ENCODE results near the gene APOBEC3H.

Gene APOBEC3H

GRCh38 chr22:39134366-39135091 is 37.5 kb downstream of the APOBEC3H start:
- DNase-seq (ENCODE audit: low read depth) = no peak
- no peak overlapping the region for H3K4me3 ChIP-seq (ENCODE audit: low read depth, low read length)
- TF ChIP-seq, protein P1, sequence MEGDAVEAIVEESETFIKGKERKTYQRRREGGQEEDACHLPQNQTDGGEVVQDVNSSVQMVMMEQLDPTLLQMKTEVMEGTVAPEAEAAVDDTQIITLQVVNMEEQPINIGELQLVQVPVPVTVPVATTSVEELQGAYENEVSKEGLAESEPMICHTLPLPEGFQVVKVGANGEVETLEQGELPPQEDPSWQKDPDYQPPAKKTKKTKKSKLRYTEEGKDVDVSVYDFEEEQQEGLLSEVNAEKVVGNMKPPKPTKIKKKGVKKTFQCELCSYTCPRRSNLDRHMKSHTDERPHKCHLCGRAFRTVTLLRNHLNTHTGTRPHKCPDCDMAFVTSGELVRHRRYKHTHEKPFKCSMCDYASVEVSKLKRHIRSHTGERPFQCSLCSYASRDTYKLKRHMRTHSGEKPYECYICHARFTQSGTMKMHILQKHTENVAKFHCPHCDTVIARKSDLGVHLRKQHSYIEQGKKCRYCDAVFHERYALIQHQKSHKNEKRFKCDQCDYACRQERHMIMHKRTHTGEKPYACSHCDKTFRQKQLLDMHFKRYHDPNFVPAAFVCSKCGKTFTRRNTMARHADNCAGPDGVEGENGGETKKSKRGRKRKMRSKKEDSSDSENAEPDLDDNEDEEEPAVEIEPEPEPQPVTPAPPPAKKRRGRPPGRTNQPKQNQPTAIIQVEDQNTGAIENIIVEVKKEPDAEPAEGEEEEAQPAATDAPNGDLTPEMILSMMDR (IDR thresholded peaks at IDR 0.05; ENCODE audit: insufficient read depth, low read depth, low read length, missing control alignments) = no peak

DNA sequence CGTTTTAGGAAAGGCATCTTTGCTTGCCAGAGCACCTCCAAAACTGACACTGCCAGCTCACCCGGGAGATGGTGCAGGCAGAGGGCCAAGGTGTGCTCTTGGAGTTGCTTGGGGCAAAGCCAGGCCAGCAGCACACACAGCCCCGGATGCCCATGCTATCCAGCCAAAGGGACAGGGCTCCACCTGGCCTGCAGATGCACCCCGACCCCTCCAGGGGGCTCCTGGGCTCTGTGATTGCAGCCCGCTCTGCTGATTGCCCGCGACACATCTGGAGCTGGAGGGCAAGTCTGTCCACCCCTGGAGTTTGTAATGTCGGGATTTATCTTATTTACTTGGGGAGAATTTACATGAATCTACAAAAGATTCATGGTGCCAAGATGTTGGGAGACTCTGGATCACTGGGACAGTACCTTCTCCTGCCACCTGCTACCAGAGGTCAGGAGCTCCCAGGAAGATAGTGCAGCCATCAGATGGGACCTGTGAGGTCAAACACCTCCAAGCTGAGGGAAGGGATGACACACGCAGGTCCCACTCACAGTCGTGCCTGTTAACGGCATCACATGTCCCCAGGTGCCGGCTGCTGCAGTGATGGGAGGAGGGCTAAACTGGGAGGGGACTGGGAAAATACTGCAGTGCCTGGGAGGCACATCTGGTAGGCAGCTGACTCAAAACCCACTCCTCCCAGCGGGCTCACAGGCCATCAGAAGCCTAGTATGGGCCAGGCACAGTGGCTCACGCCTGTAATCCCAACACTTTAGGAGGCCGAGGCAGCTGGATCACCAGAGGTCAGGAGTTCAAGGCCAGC is 38.2 kb downstream of the APOBEC3H start:
- peak; percentile 63 for DNase-seq (ENCODE audit: low read depth)
- TF ChIP-seq, protein P1 (IDR thresholded peaks at IDR 0.05; ENCODE audit: insufficient read depth, low read depth, low read length, missing control alignments) = peak; percentile 67
- no peak overlapping the region for H3K4me3 ChIP-seq (ENCODE audit: low read depth, low read length)

DNA sequence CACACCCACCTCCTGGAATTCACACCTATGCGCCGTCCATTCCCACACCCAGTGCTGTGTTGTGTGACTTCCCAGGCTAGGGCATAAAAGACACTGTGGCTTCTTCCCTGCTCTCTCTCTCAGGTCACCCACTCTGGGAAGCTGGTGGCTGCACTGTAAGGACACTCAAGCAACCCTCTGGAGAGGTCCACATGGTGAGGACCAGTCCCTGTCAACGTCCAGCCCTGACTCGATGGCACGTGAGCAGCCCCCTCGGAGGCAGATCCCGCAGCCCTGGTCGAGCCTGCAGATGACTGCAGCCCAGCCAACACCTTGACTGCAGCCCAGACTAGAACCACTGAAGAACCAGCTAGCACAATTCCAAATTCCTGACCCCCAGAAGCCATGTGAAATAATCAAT is 39.3 kb downstream of the APOBEC3H start:
- DNase-seq (ENCODE audit: low read depth) = no peak
- no peak overlapping the region for H3K4me3 ChIP-seq (ENCODE audit: low read depth, low read length)
- TF ChIP-seq, protein P1 (IDR thresholded peaks at IDR 0.05; ENCODE audit: insufficient read depth, low read depth, low read length, missing control alignments) = no peak

- DNase-seq (ENCODE audit: low read depth) = no peak
- TF ChIP-seq, protein P1 (IDR thresholded peaks at IDR 0.05; ENCODE audit: insufficient read depth, low read depth, low read length, missing control alignments) = no peak
- H3K4me3 ChIP-seq (ENCODE audit: low read depth, low read length) = no peak overlapping the region
Measured at GRCh38 chr22:39138357-39138997, 41.4 kb downstream of the APOBEC3H start.

DNA sequence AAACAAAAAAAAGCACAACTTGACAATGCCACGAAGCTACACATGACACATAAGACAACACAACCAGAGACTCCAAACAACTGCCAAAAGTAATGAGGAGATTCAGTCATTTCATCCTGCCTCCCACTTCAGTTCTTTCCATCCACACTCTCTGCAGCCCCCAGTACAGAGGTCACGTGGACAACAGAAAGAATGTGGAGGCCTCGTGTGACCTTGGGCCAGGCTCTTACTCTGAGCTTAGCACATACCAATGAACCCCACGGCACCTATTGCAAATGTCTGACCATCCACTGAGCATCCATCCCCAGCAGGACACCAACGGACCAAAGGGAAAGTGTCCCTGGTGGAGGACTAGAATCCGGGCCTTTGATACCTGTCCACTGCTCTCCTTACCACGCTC is 42.9 kb downstream of the APOBEC3H start:
- no peak overlapping the region for H3K4me3 ChIP-seq (ENCODE audit: low read depth, low read length)
- DNase-seq (ENCODE audit: low read depth) = no peak
- TF ChIP-seq, protein P1 (IDR thresholded peaks at IDR 0.05; ENCODE audit: insufficient read depth, low read depth, low read length, missing control alignments) = no peak

DNA sequence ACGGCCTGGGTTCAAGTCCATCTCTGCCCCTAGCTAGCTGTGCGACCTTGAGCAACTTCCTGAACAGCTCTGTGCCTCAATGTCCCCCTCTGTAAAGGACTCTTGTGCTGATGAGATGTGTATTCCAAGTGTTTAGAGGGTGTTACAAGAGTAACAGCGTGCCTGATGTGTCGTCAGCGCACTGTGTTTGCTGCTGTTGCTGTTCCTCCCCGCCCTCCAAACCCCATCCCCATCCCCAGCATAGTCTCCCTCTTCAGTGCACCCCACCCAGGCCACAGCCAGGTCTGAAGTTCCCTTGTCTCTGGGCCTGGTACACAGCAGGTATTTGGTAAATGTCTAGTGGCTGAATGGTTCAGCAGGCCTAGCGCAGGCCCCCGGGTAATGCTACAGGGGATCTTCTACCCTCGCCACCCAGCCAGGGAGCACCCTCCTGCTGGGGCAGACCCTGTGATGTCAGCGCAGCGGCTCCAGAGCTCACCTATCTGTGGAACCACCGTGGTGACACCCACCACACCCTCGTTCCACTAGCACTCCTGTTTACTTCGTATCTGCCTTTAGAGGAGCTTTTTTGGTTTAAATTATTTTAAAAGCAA is 45.1 kb downstream of the APOBEC3H start:
- TF ChIP-seq, protein P1 (IDR thresholded peaks at IDR 0.05; ENCODE audit: insufficient read depth, low read depth, low read length, missing control alignments) = no peak
- H3K4me3 ChIP-seq (ENCODE audit: low read depth, low read length) = no peak overlapping the region
- DNase-seq (ENCODE audit: low read depth) = no peak

All from GM12865 (cell line).